Lung (tissue), 12 donors: ENCODE data around the gene BMP3. TPM values are rescaled to one million over a fixed set of nuclear protein-coding genes. Genes with fewer than 3 reads are reported as not detected.

Experiments used
- ATAC-seq: fragments of 200-7000 bp; cut with Tn5 transposase; one replicate; pipeline ENCODE4 v1.9.1; 2020; ENCODE audit warnings: moderate number of reproducible peaks; ENCODE audit not compliant: insufficient read depth, low FRiP score
- DNase-seq, 3 donors: peaks; one replicate each; pipeline ENCODE4 v3.0.0-alpha.2; 2013 to 2017
- H3K27ac ChIP-seq, 2 donors: one replicate each; pipeline ENCODE4 v1.5.1; 2013; ENCODE audit warnings: mild to moderate bottlenecking in 2 of 2, moderate library complexity in 2 of 2, control low read depth in 1 of 2, inconsistent platforms in 1 of 2, low read depth in 1 of 2, low read length in 1 of 2
- H3K27me3 ChIP-seq, 3 donors: one replicate each; pipeline ENCODE4 v1.5.1; 2013; ENCODE audit warnings: low read length in 2 of 3; ENCODE audit not compliant: control insufficient read depth in 3 of 3, insufficient read depth in 3 of 3
- H3K36me3 ChIP-seq, 4 donors: one replicate each; pipeline ENCODE4 v1.5.1; 2013; ENCODE audit warnings: low read length in 4 of 4, mild to moderate bottlenecking in 1 of 4, moderate library complexity in 1 of 4; ENCODE audit not compliant: control insufficient read depth in 4 of 4, insufficient read depth in 4 of 4
- H3K4me1 ChIP-seq, 5 donors: one replicate each; pipeline ENCODE4 v1.5.1; 2013; ENCODE audit warnings: low read length in 5 of 5, mild to moderate bottlenecking in 2 of 5, moderate library complexity in 1 of 5; ENCODE audit not compliant: control insufficient read depth in 5 of 5, insufficient read depth in 5 of 5
- H3K4me3 ChIP-seq: one replicate; pipeline ENCODE4 v1.5.1; 2013; ENCODE audit warnings: mild to moderate bottlenecking, control low read depth, moderate library complexity
- H3K9ac ChIP-seq, 2 donors: one replicate each; pipeline ENCODE4 v1.5.1; 2013; ENCODE audit warnings: low read length in 2 of 2, control low read depth in 1 of 2; ENCODE audit not compliant: insufficient read depth in 1 of 2
- H3K9me3 ChIP-seq, 4 donors: one replicate each; pipeline ENCODE4 v1.5.1; 2013; ENCODE audit warnings: low read length in 3 of 4, mild to moderate bottlenecking in 1 of 4, moderate library complexity in 1 of 4; ENCODE audit not compliant: control insufficient read depth in 4 of 4, insufficient read depth in 3 of 4
- WGBS, 2 donors: extraction: QIAGEN DNeasy Blood & Tissue Kit; methylation state at CpG; one replicate each; pipeline ENCODE4 v1.1.7; 2013; 5-methylcytosine and 5-hydroxymethylcytosine counted together
- polyA plus RNA-seq, 2 donors: library from polyadenylated mRNA; stranded (reverse); fragments of 200-250 nt; gene quantifications; one replicate each; pipeline ENCODE4 v1.2.1, GENCODE V29; 2013
- total RNA-seq, 2 donors: library from RNA; depleted of rRNA in 1 of 2; stranded (reverse); fragments of >200 nt in 1 of 2; gene quantifications; one replicate each; pipeline ENCODE4 v1.2.1, GENCODE V29; 2014 to 2021
- TF ChIP-seq, protein P1 (sequence below): IDR thresholded peaks from 2 replicates; pipeline ENCODE4 v1.5.1; 2012; ENCODE audit warnings: mild to moderate bottlenecking; ENCODE audit errors: control extremely low read depth, extremely low read depth
- donor health status: control.
- donor health status: control.
- donor health status: Bipolar disorder and iron deficiency.
- donor health status: healthy.
- donor health status: DM: yes; HTN: yes; CAD: no.

BMP3 gene
- total and polyA plus RNA-seq, 4 donors, result 1.6 to 24.1 (median 5.2) TPM

DNA sequence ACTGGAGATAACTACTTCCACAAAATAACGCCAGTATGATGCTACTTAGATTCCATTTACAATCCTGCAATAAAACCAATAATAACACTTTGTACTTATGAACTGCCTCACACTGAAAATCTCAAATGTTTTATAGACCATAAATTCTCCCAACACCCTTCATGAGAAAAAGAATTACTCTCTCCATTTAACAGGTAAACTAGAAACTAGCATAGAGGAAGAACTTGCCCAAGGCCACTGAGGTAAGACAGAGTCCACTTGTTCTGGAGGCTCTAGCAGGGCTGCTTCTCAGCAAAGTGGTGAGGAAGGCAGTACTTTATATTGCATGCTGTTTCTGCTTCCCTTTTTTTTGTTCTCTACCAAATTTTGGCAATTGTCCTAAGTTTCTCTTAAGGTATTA, 11.5 kb upstream of the BMP3 start:
- no peaks in the 10 kb centered on the region for H3K27me3 ChIP-seq

GRCh38 chr4:81021142-81021944, 9.2 kb upstream of the BMP3 start:
- Histone ChIP-seq H3K27ac (no peak overlapping the region), H3K9ac (no peak overlapping the region), H3K4me3 (no peak overlapping the region), H3K9me3 (peaks cover 0 to under 1% (median 0%) of the 10 kb centered on the region in 4 donors), H3K27me3 (no peaks in the 10 kb centered on the region), H3K36me3 (no peaks in the 10 kb centered on the region), H3K4me1 (no peaks in the 10 kb centered on the region)
- ATAC-seq, result no peak
- TF ChIP-seq, protein P1, sequence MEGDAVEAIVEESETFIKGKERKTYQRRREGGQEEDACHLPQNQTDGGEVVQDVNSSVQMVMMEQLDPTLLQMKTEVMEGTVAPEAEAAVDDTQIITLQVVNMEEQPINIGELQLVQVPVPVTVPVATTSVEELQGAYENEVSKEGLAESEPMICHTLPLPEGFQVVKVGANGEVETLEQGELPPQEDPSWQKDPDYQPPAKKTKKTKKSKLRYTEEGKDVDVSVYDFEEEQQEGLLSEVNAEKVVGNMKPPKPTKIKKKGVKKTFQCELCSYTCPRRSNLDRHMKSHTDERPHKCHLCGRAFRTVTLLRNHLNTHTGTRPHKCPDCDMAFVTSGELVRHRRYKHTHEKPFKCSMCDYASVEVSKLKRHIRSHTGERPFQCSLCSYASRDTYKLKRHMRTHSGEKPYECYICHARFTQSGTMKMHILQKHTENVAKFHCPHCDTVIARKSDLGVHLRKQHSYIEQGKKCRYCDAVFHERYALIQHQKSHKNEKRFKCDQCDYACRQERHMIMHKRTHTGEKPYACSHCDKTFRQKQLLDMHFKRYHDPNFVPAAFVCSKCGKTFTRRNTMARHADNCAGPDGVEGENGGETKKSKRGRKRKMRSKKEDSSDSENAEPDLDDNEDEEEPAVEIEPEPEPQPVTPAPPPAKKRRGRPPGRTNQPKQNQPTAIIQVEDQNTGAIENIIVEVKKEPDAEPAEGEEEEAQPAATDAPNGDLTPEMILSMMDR, result no peak
- WGBS, 2 donors, result 30 to 47% methylated on average over 5 of the region's 5 CpGs
- peak; percentile 28 to 56 (median 54) for DNase-seq

More for the DNA sequence above, 11.5 kb upstream of the BMP3 start:
- no peak overlapping the region for H3K27ac ChIP-seq
- H3K9me3 ChIP-seq, result peaks cover 0 to 3% (median 0%) of the 10 kb centered on the region in 4 donors
- 91% methylated on average over 1 of the region's 1 CpG for WGBS, 2 donors
- ATAC-seq (no peak), DNase-seq (no peak)
- no peak overlapping the region for H3K4me3 ChIP-seq
- no peaks in the 10 kb centered on the region for H3K4me1 ChIP-seq
- no peaks in the 10 kb centered on the region for H3K36me3 ChIP-seq
- no peak overlapping the region for H3K9ac ChIP-seq
- TF ChIP-seq, protein P1, result no peak

DNA sequence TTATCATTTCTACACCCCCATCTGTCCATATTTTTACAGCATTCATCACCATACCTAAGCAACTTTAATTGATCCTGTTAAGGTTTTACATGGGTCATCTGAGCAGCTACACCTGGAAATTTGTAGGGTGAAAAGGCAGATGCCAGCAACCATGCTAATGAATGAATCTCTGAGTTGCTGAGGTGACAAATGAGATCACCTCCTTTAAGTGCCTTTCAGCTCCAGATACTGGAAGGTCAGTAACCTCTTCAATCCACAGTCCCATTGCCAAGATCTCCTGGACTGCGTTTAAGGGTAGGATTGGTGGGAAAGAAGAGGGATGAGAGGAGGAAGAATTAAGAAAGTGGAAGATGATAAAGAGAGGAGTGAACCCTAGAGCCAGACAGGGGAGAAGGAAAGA, 8.5 kb upstream of the BMP3 start:
- peak in 1 of 3 donors; percentile 2 for DNase-seq
- H3K4me3 ChIP-seq, result no peak overlapping the region
- no peaks in the 10 kb centered on the region for H3K27me3 ChIP-seq
- H3K4me1 ChIP-seq, result no peaks in the 10 kb centered on the region
- TF ChIP-seq, protein P1, result no peak
- WGBS, 2 donors, result 45 to 75% methylated on average over 1 of the region's 1 CpG
- H3K27ac ChIP-seq, result no peak overlapping the region
- no peak overlapping the region for H3K9ac ChIP-seq
- H3K36me3 ChIP-seq, result no peaks in the 10 kb centered on the region
- ATAC-seq, result no peak
- H3K9me3 ChIP-seq, result no peaks in the 10 kb centered on the region
